ENCODE results near the gene SUFU.

The SUFU gene

GRCh38 chr10:102635377-102635776 is 131.6 kb downstream of the SUFU start:
- H3K4me3 ChIP-seq (IDR thresholded peaks at IDR 0.05; ENCODE audit: insufficient read depth, low read depth, low read length) = no peak overlapping the region
- TF ChIP-seq CTCF (conservative IDR thresholded peaks at IDR 0.05; ENCODE audit: low read depth, low read length) = no peak
- H3K9ac ChIP-seq = no peak overlapping the region
- no peaks in the 10 kb centered on the region for H4K20me1 ChIP-seq (ENCODE audit: insufficient read depth)
- H3K4me1 ChIP-seq (ENCODE audit: low read depth, poor library complexity, severe bottlenecking) = no peaks in the 10 kb centered on the region
- no peak overlapping the region for H2AFZ ChIP-seq (ENCODE audit: low read depth)
- H3K27ac ChIP-seq = no peak overlapping the region
- no peaks in the 10 kb centered on the region for H3K79me2 ChIP-seq (ENCODE audit: insufficient read depth, low read depth)
- no peak overlapping the region for H3K4me2 ChIP-seq
- no peaks in the 10 kb centered on the region for H3K36me3 ChIP-seq (ENCODE audit: insufficient read depth)
- no peaks in the 10 kb centered on the region; the same call in 1 of the 2 replicates for H3K27me3 ChIP-seq (ENCODE audit: insufficient read depth, low read depth)

- no peak for TF ChIP-seq CTCF (conservative IDR thresholded peaks at IDR 0.05; ENCODE audit: low read depth, low read length)
- Histone ChIP-seq H3K27ac (no peak overlapping the region), H3K4me2 (no peak overlapping the region), H3K4me3 (IDR thresholded peaks at IDR 0.05; ENCODE audit: insufficient read depth, low read depth, low read length) (no peak overlapping the region), H4K20me1 (ENCODE audit: insufficient read depth) (no peaks in the 10 kb centered on the region), H3K27me3 (ENCODE audit: insufficient read depth, low read depth) (no peaks in the 10 kb centered on the region; the same call in 1 of the 2 replicates), H3K36me3 (ENCODE audit: insufficient read depth) (no peaks in the 10 kb centered on the region), H2AFZ (ENCODE audit: low read depth) (no peak overlapping the region), H3K4me1 (ENCODE audit: low read depth, poor library complexity, severe bottlenecking) (peaks cover 7% of the 10 kb centered on the region), H3K9ac (no peak overlapping the region), H3K79me2 (ENCODE audit: insufficient read depth, low read depth) (peaks cover 10% of the 10 kb centered on the region)
Measured at GRCh38 chr10:102639537-102639936, 135.8 kb downstream of the SUFU start.

- TF ChIP-seq CTCF (conservative IDR thresholded peaks at IDR 0.05; ENCODE audit: low read depth, low read length) = no peak
- Histone ChIP-seq H3K36me3 (ENCODE audit: insufficient read depth) (no peaks in the 10 kb centered on the region), H3K4me2 (peak overlapping the region; percentile 99), H2AFZ (ENCODE audit: low read depth) (peak overlapping the region; percentile 93), H3K79me2 (ENCODE audit: insufficient read depth, low read depth) (peaks cover 27% of the 10 kb centered on the region), H3K9ac (peak overlapping the region; percentile 77; the same call in 1 of the 2 replicates), H3K4me1 (ENCODE audit: low read depth, poor library complexity, severe bottlenecking) (peaks cover 7% of the 10 kb centered on the region), H3K27me3 (ENCODE audit: insufficient read depth, low read depth) (no peaks in the 10 kb centered on the region; the same call in 1 of the 2 replicates), H3K4me3 (IDR thresholded peaks at IDR 0.05; ENCODE audit: insufficient read depth, low read depth, low read length) (no peak overlapping the region), H4K20me1 (ENCODE audit: insufficient read depth) (no peaks in the 10 kb centered on the region), H3K27ac (peak overlapping the region; percentile 8; the same call in 1 of the 2 replicates)
Measured at GRCh38 chr10:102641402-102641801, 137.6 kb downstream of the SUFU start.

- no peak overlapping the region for H3K4me3 ChIP-seq (IDR thresholded peaks at IDR 0.05; ENCODE audit: insufficient read depth, low read depth, low read length)
- no peak for TF ChIP-seq CTCF (conservative IDR thresholded peaks at IDR 0.05; ENCODE audit: low read depth, low read length)
- H4K20me1 ChIP-seq (ENCODE audit: insufficient read depth) = no peaks in the 10 kb centered on the region
- H3K27ac ChIP-seq = peak overlapping the region; percentile 98
- peaks cover 34% of the 10 kb centered on the region for H3K79me2 ChIP-seq (ENCODE audit: insufficient read depth, low read depth)
- no peaks in the 10 kb centered on the region for H3K36me3 ChIP-seq (ENCODE audit: insufficient read depth)
- peaks cover 14% of the 10 kb centered on the region for H3K4me1 ChIP-seq (ENCODE audit: low read depth, poor library complexity, severe bottlenecking)
- peak overlapping the region; percentile 77 for H3K9ac ChIP-seq
- peak overlapping the region; percentile 93 for H2AFZ ChIP-seq (ENCODE audit: low read depth)
- H3K4me2 ChIP-seq = peak overlapping the region; percentile 99
- no peaks in the 10 kb centered on the region; the same call in 1 of the 2 replicates for H3K27me3 ChIP-seq (ENCODE audit: insufficient read depth, low read depth)
Measured at GRCh38 chr10:102641880-102642735, 138.3 kb downstream of the SUFU start.
